Calu3 (cell line): ENCODE measurements around the gene PRR29. TPM values are rescaled to one million over a fixed set of nuclear protein-coding genes. Genes with fewer than 3 reads are reported as not detected.

Experiments used
- BruUV-seq: library from RNA; stranded (reverse); fragments of 400-500 nt; replicated peaks from 2 replicates; lab custom pipeline; 2021; lab: Mats Ljungman, UMichigan
- CTCF ChIA-PET: fragments of 300-600 bp; sonication (Branson Sonifier 250); formaldehyde crosslinking; loops from one replicate; lab custom pipeline; 2022; ENCODE audit warnings: antibody characterized with exemption; lab: Charles Lee
- DNase-seq: peaks from one replicate; pipeline ENCODE4 v3.0.0; 2022
- H3K27ac Mint-ChIP-seq: one replicate; pipeline ENCODE4 v1.8.0; 2022; ENCODE audit warnings: mixed read lengths; ENCODE audit not compliant: unreplicated experiment
- H3K27me3 Mint-ChIP-seq: one replicate; pipeline ENCODE4 v1.8.0; 2022; ENCODE audit warnings: mixed read lengths; ENCODE audit not compliant: unreplicated experiment
- H3K36me3 Mint-ChIP-seq: one replicate; pipeline ENCODE4 v1.8.0; 2022; ENCODE audit warnings: mild to moderate bottlenecking, moderate library complexity, mixed read lengths; ENCODE audit not compliant: insufficient read depth, unreplicated experiment
- H3K4me1 Mint-ChIP-seq: one replicate; pipeline ENCODE4 v1.8.0; 2022; ENCODE audit warnings: mild to moderate bottlenecking, low read depth, mixed read lengths; ENCODE audit not compliant: unreplicated experiment
- H3K4me3 Mint-ChIP-seq: one replicate; pipeline ENCODE4 v1.8.0; 2022; ENCODE audit warnings: mild to moderate bottlenecking, low read depth, moderate library complexity, mixed read lengths; ENCODE audit not compliant: unreplicated experiment
- H3K9me3 Mint-ChIP-seq: one replicate; pipeline ENCODE4 v1.8.0; 2022; ENCODE audit warnings: low read depth, mixed read lengths; ENCODE audit not compliant: unreplicated experiment
- CTCF ChIP-seq: fragments of 200-600 bp; IDR thresholded peaks from one replicate; pipeline ENCODE4 v1.8.0; 2022; ENCODE audit warnings: antibody characterized with exemption; ENCODE audit not compliant: unreplicated experiment
- intact Hi-C: fragments of 100-400 bp; cut with micrococcal nuclease; formaldehyde crosslinking; loops from one replicate; pipeline ENCODE4 v1.10.0; 2022; ENCODE audit not compliant: unreplicated experiment
- total RNA-seq: library from RNA; stranded (reverse); gene quantifications from 2 replicates; pipeline ENCODE4 v1.2.3, GENCODE V29; 2022

Gene PRR29
- total RNA-seq, 1 experiment from 2014 or later = 0.61 TPM

GRCh38 chr17:63972796-63973195 lies 25.4 kb upstream of the PRR29 start, which contains the start of gene SCN4A:
SCN4A (minus strand) TSS chr17:63972918; CDS start chr17:63972841, 77 bp downstream.
- Mint-ChIP-seq H3K9me3 (no peaks in the 10 kb centered on the region), H3K4me1 (peaks cover 20% of the 10 kb centered on the region), H3K4me3 (no peak within 1 kb of the TSS), H3K36me3 (no peaks in the 10 kb centered on the region), H3K27me3 (no peaks in the 10 kb centered on the region), H3K27ac (no peak within 1 kb of the TSS)
- no TSS peak for BruUV-seq
- CTCF ChIA-PET = no interaction called here
- intact Hi-C loops = no loop called here
- no peak for DNase-seq
- no peak for TF ChIP-seq CTCF

GRCh38 chr17:63973247-63973646 lies 24.9 kb upstream of the PRR29 start:
- Mint-ChIP-seq H3K27me3 (no peaks in the 10 kb centered on the region), H3K27ac (no peak overlapping the region), H3K4me3 (no peak overlapping the region), H3K4me1 (peaks cover 20% of the 10 kb centered on the region), H3K9me3 (no peaks in the 10 kb centered on the region), H3K36me3 (no peaks in the 10 kb centered on the region)
- no TSS peak for BruUV-seq
- TF ChIP-seq CTCF = no peak
- DNase-seq = no peak
- intact Hi-C loops = no loop called here
- CTCF ChIA-PET = no interaction called here

- Mint-ChIP-seq H3K4me1 (peaks cover 20% of the 10 kb centered on the region), H3K4me3 (peak overlapping the region; percentile 23), H3K27ac (peak overlapping the region; percentile 17), H3K36me3 (no peaks in the 10 kb centered on the region), H3K9me3 (no peaks in the 10 kb centered on the region), H3K27me3 (no peaks in the 10 kb centered on the region)
- intact Hi-C loops = no loop called here
- no TSS peak for BruUV-seq
- CTCF ChIA-PET = no interaction called here
- peak; percentile 35 for DNase-seq
- no peak for TF ChIP-seq CTCF
Measured at GRCh38 chr17:63973930-63974593, 24.1 kb upstream of the PRR29 start.

- peak overlapping the region; percentile 17 for H3K27ac Mint-ChIP-seq
- no peaks in the 10 kb centered on the region for H3K9me3 Mint-ChIP-seq
- DNase-seq = no peak
- H3K27me3 Mint-ChIP-seq = no peaks in the 10 kb centered on the region
- TF ChIP-seq CTCF = no peak
- no TSS peak for BruUV-seq
- CTCF ChIA-PET = no interaction called here
- intact Hi-C loops = no loop called here
- H3K4me1 Mint-ChIP-seq = peaks cover 20% of the 10 kb centered on the region
- H3K36me3 Mint-ChIP-seq = no peaks in the 10 kb centered on the region
- H3K4me3 Mint-ChIP-seq = peak overlapping the region; percentile 23
Measured at GRCh38 chr17:63974594-63975192, 23.5 kb upstream of the PRR29 start.
